Measurements from ENCODE around the gene BCL2L12.

DNA sequence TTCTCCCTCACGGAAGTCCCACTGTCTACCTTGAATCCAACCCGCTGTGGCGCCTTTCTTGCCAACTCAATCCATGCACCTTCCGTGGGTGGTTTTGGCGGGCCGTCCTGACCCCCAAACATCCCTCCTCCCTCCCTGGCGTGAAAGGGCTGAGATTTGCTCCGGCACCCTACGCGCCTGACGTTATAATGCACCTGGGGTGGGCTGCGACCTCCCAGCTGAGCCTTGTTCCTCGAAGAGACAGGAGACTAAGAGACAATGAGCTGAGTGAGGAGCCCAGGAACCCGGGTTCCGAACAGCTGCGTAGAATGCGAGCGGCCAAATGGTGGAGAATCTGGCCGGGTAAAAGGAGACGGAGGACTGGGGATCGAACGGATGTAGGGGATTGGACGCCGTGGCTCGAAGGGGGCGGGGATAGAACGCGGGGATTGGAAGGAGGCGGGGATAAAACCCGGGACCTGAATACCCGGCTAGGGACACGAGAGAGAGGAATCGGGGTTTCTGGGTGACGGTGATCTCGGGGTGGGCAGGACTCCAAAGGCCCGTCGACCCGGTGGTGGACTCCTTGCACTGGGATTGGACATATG is 25.0 kb downstream of the BCL2L12 start, which contains the start of gene CPT1C:
- TF ChIP-seq, protein P1, sequence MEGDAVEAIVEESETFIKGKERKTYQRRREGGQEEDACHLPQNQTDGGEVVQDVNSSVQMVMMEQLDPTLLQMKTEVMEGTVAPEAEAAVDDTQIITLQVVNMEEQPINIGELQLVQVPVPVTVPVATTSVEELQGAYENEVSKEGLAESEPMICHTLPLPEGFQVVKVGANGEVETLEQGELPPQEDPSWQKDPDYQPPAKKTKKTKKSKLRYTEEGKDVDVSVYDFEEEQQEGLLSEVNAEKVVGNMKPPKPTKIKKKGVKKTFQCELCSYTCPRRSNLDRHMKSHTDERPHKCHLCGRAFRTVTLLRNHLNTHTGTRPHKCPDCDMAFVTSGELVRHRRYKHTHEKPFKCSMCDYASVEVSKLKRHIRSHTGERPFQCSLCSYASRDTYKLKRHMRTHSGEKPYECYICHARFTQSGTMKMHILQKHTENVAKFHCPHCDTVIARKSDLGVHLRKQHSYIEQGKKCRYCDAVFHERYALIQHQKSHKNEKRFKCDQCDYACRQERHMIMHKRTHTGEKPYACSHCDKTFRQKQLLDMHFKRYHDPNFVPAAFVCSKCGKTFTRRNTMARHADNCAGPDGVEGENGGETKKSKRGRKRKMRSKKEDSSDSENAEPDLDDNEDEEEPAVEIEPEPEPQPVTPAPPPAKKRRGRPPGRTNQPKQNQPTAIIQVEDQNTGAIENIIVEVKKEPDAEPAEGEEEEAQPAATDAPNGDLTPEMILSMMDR (IDR thresholded peaks at IDR 0.05 in 2 of 3, conservative IDR thresholded peaks at IDR 0.05 in 1 of 3; ENCODE audit: borderline replicate concordance in 1 of 3, insufficient read depth in 1 of 3, low read depth in 2 of 3, low read length in 2 of 3), result no peak
- TF ChIP-seq, protein P2, sequence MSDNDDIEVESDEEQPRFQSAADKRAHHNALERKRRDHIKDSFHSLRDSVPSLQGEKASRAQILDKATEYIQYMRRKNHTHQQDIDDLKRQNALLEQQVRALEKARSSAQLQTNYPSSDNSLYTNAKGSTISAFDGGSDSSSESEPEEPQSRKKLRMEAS (IDR thresholded peaks at IDR 0.05), result no peak
- no peak for TF ChIP-seq RAD21 (IDR thresholded peaks at IDR 0.05; ENCODE audit: low read depth)
- TF ChIP-seq, protein P3, sequence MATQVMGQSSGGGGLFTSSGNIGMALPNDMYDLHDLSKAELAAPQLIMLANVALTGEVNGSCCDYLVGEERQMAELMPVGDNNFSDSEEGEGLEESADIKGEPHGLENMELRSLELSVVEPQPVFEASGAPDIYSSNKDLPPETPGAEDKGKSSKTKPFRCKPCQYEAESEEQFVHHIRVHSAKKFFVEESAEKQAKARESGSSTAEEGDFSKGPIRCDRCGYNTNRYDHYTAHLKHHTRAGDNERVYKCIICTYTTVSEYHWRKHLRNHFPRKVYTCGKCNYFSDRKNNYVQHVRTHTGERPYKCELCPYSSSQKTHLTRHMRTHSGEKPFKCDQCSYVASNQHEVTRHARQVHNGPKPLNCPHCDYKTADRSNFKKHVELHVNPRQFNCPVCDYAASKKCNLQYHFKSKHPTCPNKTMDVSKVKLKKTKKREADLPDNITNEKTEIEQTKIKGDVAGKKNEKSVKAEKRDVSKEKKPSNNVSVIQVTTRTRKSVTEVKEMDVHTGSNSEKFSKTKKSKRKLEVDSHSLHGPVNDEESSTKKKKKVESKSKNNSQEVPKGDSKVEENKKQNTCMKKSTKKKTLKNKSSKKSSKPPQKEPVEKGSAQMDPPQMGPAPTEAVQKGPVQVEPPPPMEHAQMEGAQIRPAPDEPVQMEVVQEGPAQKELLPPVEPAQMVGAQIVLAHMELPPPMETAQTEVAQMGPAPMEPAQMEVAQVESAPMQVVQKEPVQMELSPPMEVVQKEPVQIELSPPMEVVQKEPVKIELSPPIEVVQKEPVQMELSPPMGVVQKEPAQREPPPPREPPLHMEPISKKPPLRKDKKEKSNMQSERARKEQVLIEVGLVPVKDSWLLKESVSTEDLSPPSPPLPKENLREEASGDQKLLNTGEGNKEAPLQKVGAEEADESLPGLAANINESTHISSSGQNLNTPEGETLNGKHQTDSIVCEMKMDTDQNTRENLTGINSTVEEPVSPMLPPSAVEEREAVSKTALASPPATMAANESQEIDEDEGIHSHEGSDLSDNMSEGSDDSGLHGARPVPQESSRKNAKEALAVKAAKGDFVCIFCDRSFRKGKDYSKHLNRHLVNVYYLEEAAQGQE (IDR thresholded peaks at IDR 0.05; ENCODE audit: low read depth), result no peak
- peak; percentile 54 for TF ChIP-seq POLR2AphosphoS5 (IDR thresholded peaks at IDR 0.05; ENCODE audit: low read depth, low read length)
- TF ChIP-seq, protein P4, sequence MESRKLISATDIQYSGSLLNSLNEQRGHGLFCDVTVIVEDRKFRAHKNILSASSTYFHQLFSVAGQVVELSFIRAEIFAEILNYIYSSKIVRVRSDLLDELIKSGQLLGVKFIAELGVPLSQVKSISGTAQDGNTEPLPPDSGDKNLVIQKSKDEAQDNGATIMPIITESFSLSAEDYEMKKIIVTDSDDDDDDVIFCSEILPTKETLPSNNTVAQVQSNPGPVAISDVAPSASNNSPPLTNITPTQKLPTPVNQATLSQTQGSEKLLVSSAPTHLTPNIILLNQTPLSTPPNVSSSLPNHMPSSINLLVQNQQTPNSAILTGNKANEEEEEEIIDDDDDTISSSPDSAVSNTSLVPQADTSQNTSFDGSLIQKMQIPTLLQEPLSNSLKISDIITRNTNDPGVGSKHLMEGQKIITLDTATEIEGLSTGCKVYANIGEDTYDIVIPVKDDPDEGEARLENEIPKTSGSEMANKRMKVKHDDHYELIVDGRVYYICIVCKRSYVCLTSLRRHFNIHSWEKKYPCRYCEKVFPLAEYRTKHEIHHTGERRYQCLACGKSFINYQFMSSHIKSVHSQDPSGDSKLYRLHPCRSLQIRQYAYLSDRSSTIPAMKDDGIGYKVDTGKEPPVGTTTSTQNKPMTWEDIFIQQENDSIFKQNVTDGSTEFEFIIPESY (IDR thresholded peaks at IDR 0.05; ENCODE audit: extremely low read depth, insufficient replicate concordance, low read length), result no peak
- TF ChIP-seq POLR2A (IDR thresholded peaks at IDR 0.05; ENCODE audit: borderline replicate concordance, extremely low read depth, insufficient read depth, insufficient read length), result no peak
- no peak for TF ChIP-seq TCF7L2 (IDR thresholded peaks at IDR 0.05; ENCODE audit: borderline replicate concordance, extremely low read depth, insufficient read depth, insufficient read length)
- TF ChIP-seq EZH2phosphoT487 (IDR thresholded peaks at IDR 0.05; ENCODE audit: borderline replicate concordance), result no peak
- TF ChIP-seq EZH2 (IDR thresholded peaks at IDR 0.05), result no peak
- no peak for TF ChIP-seq FOSL1 (IDR thresholded peaks at IDR 0.05; ENCODE audit: low read depth)
- TF ChIP-seq SIN3A (IDR thresholded peaks at IDR 0.05; ENCODE audit: low read depth), result no peak
